ENCODE measurements around the gene GPR142.

DNA sequence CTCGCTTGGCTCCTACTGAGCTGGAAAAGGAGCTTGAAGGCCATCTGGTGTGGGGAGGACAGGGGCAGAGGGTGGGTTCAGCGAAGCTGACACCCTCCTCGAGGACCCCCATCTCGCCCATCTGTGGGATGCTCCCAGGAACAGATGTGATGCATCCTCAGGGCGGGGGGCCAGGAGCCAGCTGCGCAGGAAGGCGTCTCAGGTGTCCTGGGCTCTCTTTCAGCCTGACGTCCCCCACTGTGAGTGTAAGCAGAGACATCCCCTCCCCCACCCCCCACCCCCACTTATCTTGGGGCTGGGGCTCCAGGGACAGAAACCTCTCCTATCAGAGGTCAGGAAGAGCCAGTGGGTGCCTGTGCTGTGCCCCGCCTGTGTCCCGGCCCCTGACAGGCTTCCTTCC, 25.1 kb upstream of the GPR142 start:
- TF ChIP-seq EZH2 (IDR thresholded peaks at IDR 0.05; ENCODE audit: insufficient read depth, poor library complexity, severe bottlenecking) = no peak
- no peak for TF ChIP-seq EZH2phosphoT487 (IDR thresholded peaks at IDR 0.05; ENCODE audit: insufficient read depth, low read depth)
